ENCODE results near the gene MOXD1. TPM values are rescaled to one million over a fixed set of nuclear protein-coding genes. Genes with fewer than 3 reads are reported as not detected.
A peak's percentile ranks its signal among the peaks of the same experiment; 100 is the strongest.

The MOXD1 gene
- total RNA-seq, 1 donor from 2014 or later = 1.6 TPM

GRCh38 chr6:132300323-132300949, 100.8 kb downstream of the MOXD1 start:
- Histone ChIP-seq H3K36me3 (ENCODE audit: control insufficient read depth, insufficient read depth, low read length) (no peaks in the 10 kb centered on the region), H3K27me3 (ENCODE audit: control insufficient read depth, insufficient read depth, low read length) (no peaks in the 10 kb centered on the region), H3K4me3 (ENCODE audit: low read depth, low read length) (no peak overlapping the region)
- TF ChIP-seq, protein P1, sequence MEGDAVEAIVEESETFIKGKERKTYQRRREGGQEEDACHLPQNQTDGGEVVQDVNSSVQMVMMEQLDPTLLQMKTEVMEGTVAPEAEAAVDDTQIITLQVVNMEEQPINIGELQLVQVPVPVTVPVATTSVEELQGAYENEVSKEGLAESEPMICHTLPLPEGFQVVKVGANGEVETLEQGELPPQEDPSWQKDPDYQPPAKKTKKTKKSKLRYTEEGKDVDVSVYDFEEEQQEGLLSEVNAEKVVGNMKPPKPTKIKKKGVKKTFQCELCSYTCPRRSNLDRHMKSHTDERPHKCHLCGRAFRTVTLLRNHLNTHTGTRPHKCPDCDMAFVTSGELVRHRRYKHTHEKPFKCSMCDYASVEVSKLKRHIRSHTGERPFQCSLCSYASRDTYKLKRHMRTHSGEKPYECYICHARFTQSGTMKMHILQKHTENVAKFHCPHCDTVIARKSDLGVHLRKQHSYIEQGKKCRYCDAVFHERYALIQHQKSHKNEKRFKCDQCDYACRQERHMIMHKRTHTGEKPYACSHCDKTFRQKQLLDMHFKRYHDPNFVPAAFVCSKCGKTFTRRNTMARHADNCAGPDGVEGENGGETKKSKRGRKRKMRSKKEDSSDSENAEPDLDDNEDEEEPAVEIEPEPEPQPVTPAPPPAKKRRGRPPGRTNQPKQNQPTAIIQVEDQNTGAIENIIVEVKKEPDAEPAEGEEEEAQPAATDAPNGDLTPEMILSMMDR (IDR thresholded peaks at IDR 0.05; ENCODE audit: insufficient read depth, low read length, severe bottlenecking) = peak; percentile 44
- DNase-seq (ENCODE audit: low read depth) (peak; percentile 46), FAIRE-seq (no peak)

DNA sequence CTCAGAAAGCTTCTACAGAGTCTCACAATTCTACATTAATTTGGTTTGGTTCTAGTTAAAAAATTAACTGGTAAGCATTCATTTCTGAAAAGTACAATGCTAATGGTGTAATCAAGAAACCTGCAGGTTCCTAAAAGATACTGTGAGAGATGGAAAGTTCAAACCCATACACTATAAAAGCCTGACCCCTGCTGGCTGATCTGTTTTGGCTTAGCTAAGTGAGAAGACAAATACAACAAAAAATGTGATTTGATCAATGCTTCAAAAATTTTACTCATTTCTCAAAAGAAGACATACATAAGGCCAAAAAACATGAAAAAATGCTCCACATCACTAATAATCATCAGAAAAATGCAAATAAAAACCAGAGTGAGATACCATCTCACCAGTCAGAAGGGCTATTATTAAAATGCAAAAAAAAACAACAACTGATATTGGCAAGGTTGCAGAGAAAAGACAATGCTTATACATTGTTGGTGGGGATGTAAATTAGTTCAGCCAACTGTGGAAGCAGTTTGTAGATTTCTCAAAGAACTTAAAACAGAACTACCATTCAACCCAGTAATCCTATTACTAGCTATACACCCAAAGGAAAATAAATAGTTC, 102.8 kb downstream of the MOXD1 start:
- Histone ChIP-seq H3K4me3 (ENCODE audit: low read depth, low read length) (no peak overlapping the region), H3K36me3 (ENCODE audit: control insufficient read depth, insufficient read depth, low read length) (no peaks in the 10 kb centered on the region), H3K27me3 (ENCODE audit: control insufficient read depth, insufficient read depth, low read length) (no peaks in the 10 kb centered on the region)
- TF ChIP-seq, protein P1 (IDR thresholded peaks at IDR 0.05; ENCODE audit: insufficient read depth, low read length, severe bottlenecking) = peak; percentile 53
- DNase-seq (ENCODE audit: low read depth) = peak; percentile 47
- FAIRE-seq = no peak

DNA sequence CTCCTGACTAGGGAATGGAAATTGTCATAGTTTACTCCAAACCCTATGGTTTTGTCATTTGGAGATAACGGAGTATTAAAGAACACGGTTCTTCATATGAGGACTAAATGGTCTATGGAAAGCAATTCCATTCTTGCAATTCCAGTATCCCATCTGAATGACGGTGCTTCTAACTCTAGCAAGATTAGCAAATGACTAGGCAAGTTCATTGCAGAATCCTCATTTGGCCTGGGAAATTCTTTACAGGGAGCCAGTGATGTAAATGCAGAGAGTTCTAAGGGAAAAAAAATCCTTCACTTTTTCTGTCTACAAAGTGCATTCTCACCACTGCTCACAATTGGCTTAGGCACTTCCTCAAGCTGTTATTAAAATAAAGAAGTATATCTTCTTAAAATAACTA, 111.5 kb downstream of the MOXD1 start:
- Histone ChIP-seq H3K27me3 (ENCODE audit: control insufficient read depth, insufficient read depth, low read length) (peaks cover 1% of the 10 kb centered on the region), H3K36me3 (ENCODE audit: control insufficient read depth, insufficient read depth, low read length) (no peaks in the 10 kb centered on the region), H3K4me3 (ENCODE audit: low read depth, low read length) (no peak overlapping the region)
- TF ChIP-seq, protein P1 (IDR thresholded peaks at IDR 0.05; ENCODE audit: insufficient read depth, low read length, severe bottlenecking) = no peak
- FAIRE-seq = no peak
- no peak for DNase-seq (ENCODE audit: low read depth)

GRCh38 chr6:132287101-132287500, 114.2 kb downstream of the MOXD1 start:
- FAIRE-seq (peak; percentile 28), DNase-seq (ENCODE audit: low read depth) (no peak)
- Histone ChIP-seq H3K27me3 (ENCODE audit: control insufficient read depth, insufficient read depth, low read length) (peaks cover 1% of the 10 kb centered on the region), H3K4me3 (ENCODE audit: low read depth, low read length) (no peak overlapping the region), H3K36me3 (ENCODE audit: control insufficient read depth, insufficient read depth, low read length) (no peaks in the 10 kb centered on the region)
- TF ChIP-seq, protein P1 (IDR thresholded peaks at IDR 0.05; ENCODE audit: insufficient read depth, low read length, severe bottlenecking) = no peak

GRCh38 chr6:132286298-132287019, 114.8 kb downstream of the MOXD1 start:
- Histone ChIP-seq H3K36me3 (ENCODE audit: control insufficient read depth, insufficient read depth, low read length) (no peaks in the 10 kb centered on the region), H3K4me3 (ENCODE audit: low read depth, low read length) (no peak overlapping the region), H3K27me3 (ENCODE audit: control insufficient read depth, insufficient read depth, low read length) (peaks cover 1% of the 10 kb centered on the region)
- TF ChIP-seq, protein P1 (IDR thresholded peaks at IDR 0.05; ENCODE audit: insufficient read depth, low read length, severe bottlenecking) = no peak
- FAIRE-seq = no peak
- no peak for DNase-seq (ENCODE audit: low read depth)

Measured in bronchial epithelial cell (primary cell).